Inflammatory macrophage treated with lipopolysaccharide for 1 hour (primary cell): Measurements from ENCODE around the gene CHN2.
"Not testable (repeated sequence)": the region's sequence is repeated elsewhere in the genome, so short reads cannot be mapped to it uniquely, and the experiment has no call there.

Experiments used
- DNase-seq, 2 donors: peaks; one replicate each; pipeline ENCODE4 v3.0.0-alpha.2; 2020 to 2022

The CHN2 gene

GRCh38 chr7:29510028-29510427 is 315.5 kb downstream of the CHN2 start:
- DNase-seq, result no peak

- no peak for DNase-seq
Measured at GRCh38 chr7:29511337-29511736, 316.8 kb downstream of the CHN2 start.

DNA sequence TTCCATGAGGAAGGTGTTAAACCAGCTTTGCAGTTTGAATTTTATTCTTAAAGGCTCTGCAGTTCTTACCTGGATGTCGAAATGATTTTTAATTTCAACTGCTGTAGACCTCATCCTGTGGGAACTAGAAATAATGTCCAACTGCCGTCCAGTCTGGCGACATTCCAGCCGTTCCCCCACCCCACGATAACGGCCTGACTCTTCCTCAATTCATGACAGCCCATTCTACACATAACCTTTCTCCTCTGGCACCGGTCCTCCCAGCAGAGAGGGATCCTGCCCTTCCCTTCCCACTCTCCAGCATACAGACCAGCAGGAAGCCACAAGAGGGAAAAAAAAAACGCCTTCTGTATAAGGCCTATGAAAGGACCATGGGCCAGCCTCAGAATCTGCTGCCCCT is 317.3 kb downstream of the CHN2 start:
- DNase-seq, result no peak

GRCh38 chr7:29516491-29516890 is 321.9 kb downstream of the CHN2 start:
- DNase-seq, result no peak

DNA sequence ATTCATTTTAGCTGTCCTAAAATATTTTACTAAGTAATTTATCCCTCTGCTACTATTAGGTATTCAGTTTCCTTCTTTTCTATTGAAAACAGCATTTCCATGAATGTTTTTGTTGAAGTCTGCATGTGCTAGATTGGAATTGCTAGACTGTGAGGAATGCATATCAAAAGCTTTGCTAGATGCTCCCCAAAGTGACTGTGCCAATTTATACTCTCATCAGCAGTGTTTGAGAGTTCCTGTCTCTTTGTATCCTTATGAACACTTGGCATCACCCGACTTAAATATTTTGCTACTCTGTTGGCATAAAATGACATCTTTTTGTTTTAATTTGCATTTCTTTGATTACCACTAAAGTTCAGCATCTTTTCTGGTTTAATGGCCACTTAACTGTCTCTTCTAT is 324.0 kb downstream of the CHN2 start:
- DNase-seq, result no peak

DNA sequence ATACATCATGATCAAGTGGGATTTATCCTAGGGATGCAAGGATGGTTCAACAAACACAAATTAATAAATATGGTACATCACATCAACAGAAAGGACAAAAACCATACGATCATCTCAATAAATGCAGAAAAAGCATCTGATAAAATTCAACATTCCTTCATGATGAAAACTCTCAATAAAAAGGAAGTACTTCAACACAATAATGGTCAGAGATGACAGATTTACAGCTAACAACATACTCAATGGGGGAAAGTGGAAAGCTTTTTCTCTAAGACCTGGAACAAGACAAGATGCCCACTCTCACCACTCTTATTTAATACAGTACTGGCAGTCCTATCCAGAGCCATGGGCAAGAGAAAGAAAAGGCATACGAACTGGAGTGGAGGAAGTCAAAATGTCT is 329.2 kb downstream of the CHN2 start:
- DNase-seq, result no peak

GRCh38 chr7:29527505-29528108 is 333.0 kb downstream of the CHN2 start:
- peak in 1 of 2 donors; percentile 1 for DNase-seq

- not testable (repeated sequence) for DNase-seq
Measured at GRCh38 chr7:29528526-29528925, 334.0 kb downstream of the CHN2 start.
